Vagina (tissue), 2 donors: ENCODE measurements around the gene CNST.

Experiments used
- POLR2A ChIP-seq, 2 donors: fragments of 450-650 bp; IDR thresholded peaks; one replicate each; pipeline ENCODE4 v1.6.1; 2017; ENCODE audit warnings: antibody characterized with exemption in 2 of 2, mild to moderate bottlenecking in 2 of 2, moderate library complexity in 2 of 2
- POLR2AphosphoS5 ChIP-seq, 2 donors: sonication (generic); formaldehyde crosslinking; IDR thresholded peaks; one replicate each; pipeline ENCODE4 v1.9.0; 2017; ENCODE audit warnings: antibody characterized with exemption in 2 of 2, mild to moderate bottlenecking in 2 of 2, low read depth in 1 of 2; ENCODE audit not compliant: insufficient read depth in 1 of 2
- TF ChIP-seq, protein P1 (sequence below), 3 experiments: fragments of 450-650 bp in 2 of 3; fragments of 200-600 bp in 1 of 3; sonication (generic) in 1 of 3; IDR thresholded peaks; one replicate each; pipeline ENCODE4 v1.5.1; 2017 to 2019; ENCODE audit warnings: antibody characterized with exemption in 3 of 3, mild to moderate bottlenecking in 2 of 3, moderate library complexity in 2 of 3

DNA sequence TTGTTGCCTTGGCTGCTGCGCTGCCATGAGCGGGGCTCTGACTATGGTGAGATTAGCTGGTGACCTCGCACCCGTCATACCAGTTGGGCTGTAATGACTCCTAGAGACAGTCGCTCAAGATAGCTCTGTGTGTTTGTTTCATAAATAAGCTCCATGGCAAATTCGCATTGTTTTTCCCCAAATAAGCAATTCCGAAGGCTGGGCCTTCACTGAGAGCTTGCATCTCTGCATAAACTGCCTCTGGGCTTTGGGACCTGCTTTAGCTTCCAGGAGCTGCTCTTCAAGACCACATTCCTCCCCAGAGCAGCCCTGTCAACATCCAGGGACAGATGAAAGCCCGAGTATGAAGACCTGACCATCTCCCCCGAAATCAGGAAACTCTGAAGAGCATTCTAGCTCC lies 117.3 kb downstream of the CNST start:
- TF ChIP-seq, protein P1, sequence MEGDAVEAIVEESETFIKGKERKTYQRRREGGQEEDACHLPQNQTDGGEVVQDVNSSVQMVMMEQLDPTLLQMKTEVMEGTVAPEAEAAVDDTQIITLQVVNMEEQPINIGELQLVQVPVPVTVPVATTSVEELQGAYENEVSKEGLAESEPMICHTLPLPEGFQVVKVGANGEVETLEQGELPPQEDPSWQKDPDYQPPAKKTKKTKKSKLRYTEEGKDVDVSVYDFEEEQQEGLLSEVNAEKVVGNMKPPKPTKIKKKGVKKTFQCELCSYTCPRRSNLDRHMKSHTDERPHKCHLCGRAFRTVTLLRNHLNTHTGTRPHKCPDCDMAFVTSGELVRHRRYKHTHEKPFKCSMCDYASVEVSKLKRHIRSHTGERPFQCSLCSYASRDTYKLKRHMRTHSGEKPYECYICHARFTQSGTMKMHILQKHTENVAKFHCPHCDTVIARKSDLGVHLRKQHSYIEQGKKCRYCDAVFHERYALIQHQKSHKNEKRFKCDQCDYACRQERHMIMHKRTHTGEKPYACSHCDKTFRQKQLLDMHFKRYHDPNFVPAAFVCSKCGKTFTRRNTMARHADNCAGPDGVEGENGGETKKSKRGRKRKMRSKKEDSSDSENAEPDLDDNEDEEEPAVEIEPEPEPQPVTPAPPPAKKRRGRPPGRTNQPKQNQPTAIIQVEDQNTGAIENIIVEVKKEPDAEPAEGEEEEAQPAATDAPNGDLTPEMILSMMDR (IDR thresholded peaks at IDR 0.05) = no peak
- no peak for TF ChIP-seq POLR2A (IDR thresholded peaks at IDR 0.05)
- no peak for TF ChIP-seq POLR2AphosphoS5 (IDR thresholded peaks at IDR 0.05; ENCODE audit: insufficient read depth in 1 of 2, low read depth in 1 of 2)
